PC-3 (cell line): Measurements from ENCODE around the gene RPP30. TPM values are rescaled to one million over a fixed set of nuclear protein-coding genes. Genes with fewer than 3 reads are reported as not detected.

Experiments
- ATAC-seq: fragments of 200-7000 bp; cut with Tn5 transposase; 2 replicates; pipeline ENCODE4 v1.9.1; 2020; ENCODE audit warnings: mild to moderate bottlenecking, moderate library complexity
- BruUV-seq: library from RNA; stranded (reverse); fragments of 400-500 nt; replicated peaks from 2 replicates; lab custom pipeline; 2021; lab: Mats Ljungman, UMichigan
- CTCF ChIA-PET: fragments of 300-600 bp; sonication (Branson Sonifier 250); formaldehyde crosslinking; loops from one replicate; lab custom pipeline; 2022; ENCODE audit warnings: antibody characterized with exemption; lab: Charles Lee
- POLR2A ChIA-PET: fragments of 300-600 bp; sonication (Branson Sonifier 250); formaldehyde crosslinking; loops from one replicate; lab custom pipeline; 2022; ENCODE audit warnings: antibody characterized with exemption; ENCODE audit not compliant: unreplicated experiment; lab: Charles Lee
- DNase-seq: peaks from one replicate; pipeline ENCODE4 v3.0.0-alpha.2; 2015
- H2AFZ ChIP-seq: fragments of 300-600 bp; sonication (generic); 2 replicates; pipeline ENCODE4 v1.6.0; 2016; ENCODE audit warnings: antibody characterized with exemption, low read length
- H3F3A ChIP-seq: fragments of 300-600 bp; sonication (generic); one replicate; pipeline ENCODE4 v1.6.0; 2017; ENCODE audit warnings: antibody characterized with exemption, low read length, control low read depth, mild to moderate bottlenecking; ENCODE audit not compliant: unreplicated experiment
- H3K27ac ChIP-seq: fragments of 300-600 bp; sonication (generic); 2 replicates; pipeline ENCODE4 v1.5.1; 2016; ENCODE audit warnings: mild to moderate bottlenecking, low read length
- H3K27me3 ChIP-seq: fragments of 300-600 bp; sonication (generic); 2 replicates; pipeline ENCODE4 v1.6.1; 2016; ENCODE audit warnings: low read length, mixed read lengths
- H3K36me3 ChIP-seq: fragments of 300-600 bp; sonication (generic); 2 replicates; pipeline ENCODE4 v1.6.1; 2016; ENCODE audit warnings: low read depth, mixed run types, low read length, mixed read lengths
- H3K4me1 ChIP-seq: fragments of 300-600 bp; sonication (generic); 2 replicates; pipeline ENCODE4 v1.5.1; 2016; ENCODE audit warnings: low read length; ENCODE audit not compliant: insufficient read depth
- H3K4me2 ChIP-seq: fragments of 300-600 bp; sonication (generic); 2 replicates; pipeline ENCODE4 v1.6.0; 2016; ENCODE audit warnings: low read length
- H3K4me3 ChIP-seq: fragments of 300-600 bp; sonication (generic); 2 replicates; pipeline ENCODE4 v1.5.1; 2016; ENCODE audit warnings: mild to moderate bottlenecking, low read length, mixed read lengths
- H3K79me2 ChIP-seq: fragments of 300-600 bp; sonication (generic); 2 replicates; pipeline ENCODE4 v1.6.1; 2017; ENCODE audit warnings: low read length, mixed read lengths
- H3K9ac ChIP-seq: fragments of 300-600 bp; sonication (generic); 2 replicates; pipeline ENCODE4 v1.6.0; 2016; ENCODE audit warnings: mild to moderate bottlenecking, low read length
- H3K9me2 ChIP-seq: fragments of 300-600 bp; sonication (generic); replicated peaks from 2 replicates; pipeline ENCODE4 v1.6.1; 2016; ENCODE audit warnings: mixed run types, low read length, mixed read lengths
- H3K9me3 ChIP-seq: fragments of 300-600 bp; sonication (generic); 2 replicates; pipeline ENCODE4 v1.6.1; 2016; ENCODE audit warnings: low read length, mixed read lengths
- H4K20me1 ChIP-seq: fragments of 300-600 bp; sonication (generic); 2 replicates; pipeline ENCODE4 v1.6.1; 2016; ENCODE audit warnings: low read length, mixed read lengths
- CTCF ChIP-seq: fragments of 300-600 bp; sonication (generic); conservative IDR thresholded peaks from 2 replicates; pipeline ENCODE4 v1.5.1; 2017; ENCODE audit warnings: antibody characterized with exemption, low read depth, mild to moderate bottlenecking, low read length
- EZH2 ChIP-seq: fragments of 300-600 bp; sonication (generic); IDR thresholded peaks from one replicate; pipeline ENCODE4 v1.6.1; 2017; ENCODE audit warnings: antibody characterized with exemption, mild to moderate bottlenecking, low read length; ENCODE audit not compliant: unreplicated experiment
- EZH2phosphoT487 ChIP-seq: fragments of 300-600 bp; sonication (generic); IDR thresholded peaks from 2 replicates; pipeline ENCODE4 v1.6.1; 2018; ENCODE audit warnings: mild to moderate bottlenecking, antibody characterized with exemption, low read length, borderline replicate concordance
- intact Hi-C: fragments of 100-400 bp; cut with micrococcal nuclease; formaldehyde crosslinking; loops from 2 replicates; pipeline ENCODE4 v1.9.0; 2023
- total RNA-seq: library from RNA; depleted of rRNA; stranded (reverse); fragments of >200 nt; gene quantifications from 2 replicates; pipeline ENCODE4 v1.2.3, GENCODE V29; 2014; rRNA removed

RPP30 gene
- total RNA-seq, 1 experiment from 2014 or later: 57.8 TPM

GRCh38 chr10:90945491-90946070, 73.8 kb downstream of the RPP30 start:
- ATAC-seq: no peak
- H3F3A ChIP-seq: no peaks in the 10 kb centered on the region

GRCh38 chr10:90947030-90947960, 75.5 kb downstream of the RPP30 start:
- H3K27ac ChIP-seq: no peak overlapping the region
- intact Hi-C loops: no loop called here
- DNase-seq (no peak), ATAC-seq (no peak)
- TF ChIP-seq EZH2 (no peak), CTCF (no peak), EZH2phosphoT487 (no peak)
- no peaks in the 10 kb centered on the region for H3K4me1 ChIP-seq
- H3K9me3 ChIP-seq: no peaks in the 10 kb centered on the region
- no peaks in the 10 kb centered on the region for H3K9me2 ChIP-seq
- no peaks in the 10 kb centered on the region for H4K20me1 ChIP-seq
- no peaks in the 10 kb centered on the region for H3F3A ChIP-seq
- no peak overlapping the region for H3K4me2 ChIP-seq
- no peaks in the 10 kb centered on the region for H3K27me3 ChIP-seq
- POLR2A ChIA-PET: no interaction called here
- H3K9ac ChIP-seq: no peak overlapping the region
- no peak overlapping the region; the same call in 1 of the 2 replicates for H2AFZ ChIP-seq
- CTCF ChIA-PET: no interaction called here
- H3K79me2 ChIP-seq: no peaks in the 10 kb centered on the region
- no peak overlapping the region for H3K4me3 ChIP-seq
- BruUV-seq: no TSS peak
- H3K36me3 ChIP-seq: no peaks in the 10 kb centered on the region

More at GRCh38 chr10:90945491-90946070, 73.8 kb downstream of the RPP30 start:
- DNase-seq: no peak
- Histone ChIP-seq H3K4me1 (no peaks in the 10 kb centered on the region), H3K27ac (no peak overlapping the region), H3K9me2 (no peaks in the 10 kb centered on the region), H3K36me3 (no peaks in the 10 kb centered on the region), H4K20me1 (no peaks in the 10 kb centered on the region), H3K9ac (no peak overlapping the region), H3K27me3 (no peaks in the 10 kb centered on the region), H3K9me3 (no peaks in the 10 kb centered on the region), H2AFZ (no peak overlapping the region), H3K4me2 (no peak overlapping the region), H3K79me2 (no peaks in the 10 kb centered on the region), H3K4me3 (no peak overlapping the region)
- no peak for TF ChIP-seq EZH2
- TF ChIP-seq CTCF: no peak
- no peak for TF ChIP-seq EZH2phosphoT487
- ChIA-PET CTCF (no interaction called here), POLR2A (no interaction called here)
- intact Hi-C loops: no loop called here
- no TSS peak for BruUV-seq

Other genes with a start within 250 kb of the RPP30 start
- 0.29 and 0.62 TPM in 2 replicates for gene HTR7, start 13.9 kb upstream of the RPP30 start, total RNA-seq
- gene ANKRD1, start 49.1 kb downstream of the RPP30 start, total RNA-seq: 2.8 and 3.5 TPM in 2 replicates